GM18907 (cell line): ENCODE measurements around the gene PLAAT3.
"Not testable (repeated sequence)": the region's sequence is repeated elsewhere in the genome, so short reads cannot be mapped to it uniquely, and the experiment has no call there.

Experiments used
- ATAC-seq: cut with Tn5 transposase; IDR thresholded peaks from one replicate; pipeline ENCODE4 v1.9.1; 2021; ENCODE audit warnings: mild to moderate bottlenecking, moderate library complexity; ENCODE audit not compliant: unreplicated experiment

Gene PLAAT3

GRCh38 chr11:63614136-63614671 lies at the start of gene PLAAT3:
TSS of gene PLAAT3 (minus strand) at chr11:63614433. CDS start at chr11:63614014, 419 bp downstream.
- peak; percentile 44 for ATAC-seq

DNA sequence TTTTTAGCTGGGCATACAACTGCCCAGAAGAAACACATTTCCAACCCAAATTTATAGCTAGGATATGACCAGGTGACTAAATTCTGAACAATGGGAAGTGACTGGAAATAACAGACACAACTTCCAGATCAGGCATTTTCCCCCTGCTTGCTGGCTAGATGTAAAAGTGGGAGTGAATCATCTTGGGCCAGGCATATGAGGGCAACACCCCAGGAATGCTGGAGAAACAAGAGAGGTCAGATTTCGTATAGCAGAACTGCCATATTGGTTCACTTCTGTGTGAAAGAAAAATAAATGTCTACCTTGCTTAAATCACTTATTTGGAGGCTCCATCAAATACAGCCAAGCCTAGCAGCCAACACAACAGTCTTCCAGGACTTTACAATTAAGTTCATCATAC lies 49.6 kb upstream of the PLAAT3 start:
- ATAC-seq, result no peak

DNA sequence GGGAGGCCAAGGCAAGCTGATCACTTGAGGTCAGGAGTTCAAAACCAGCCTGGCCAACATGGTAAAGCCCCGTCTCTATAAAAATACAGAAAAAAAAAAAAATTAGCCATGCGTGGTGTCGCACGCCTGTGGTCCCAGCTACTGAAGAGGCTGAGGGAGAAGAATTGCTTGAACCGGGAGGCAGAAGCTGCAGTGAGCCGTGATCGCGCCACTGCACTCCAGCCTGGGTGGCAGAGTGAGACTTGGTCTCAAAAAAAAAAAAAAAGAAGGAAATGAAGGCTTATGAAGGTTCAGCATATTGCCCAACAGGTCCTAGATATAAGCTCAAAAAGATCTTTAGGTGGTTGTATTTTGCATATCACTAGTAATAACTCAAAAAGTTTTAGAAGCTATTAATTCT lies 46.7 kb upstream of the PLAAT3 start:
- ATAC-seq, result no peak

GRCh38 chr11:63652671-63653070 lies 38.4 kb upstream of the PLAAT3 start:
- no peak for ATAC-seq

GRCh38 chr11:63643205-63643604 lies 29.0 kb upstream of the PLAAT3 start:
- ATAC-seq, result no peak

GRCh38 chr11:63641727-63642126 lies 27.5 kb upstream of the PLAAT3 start:
- no peak for ATAC-seq

DNA sequence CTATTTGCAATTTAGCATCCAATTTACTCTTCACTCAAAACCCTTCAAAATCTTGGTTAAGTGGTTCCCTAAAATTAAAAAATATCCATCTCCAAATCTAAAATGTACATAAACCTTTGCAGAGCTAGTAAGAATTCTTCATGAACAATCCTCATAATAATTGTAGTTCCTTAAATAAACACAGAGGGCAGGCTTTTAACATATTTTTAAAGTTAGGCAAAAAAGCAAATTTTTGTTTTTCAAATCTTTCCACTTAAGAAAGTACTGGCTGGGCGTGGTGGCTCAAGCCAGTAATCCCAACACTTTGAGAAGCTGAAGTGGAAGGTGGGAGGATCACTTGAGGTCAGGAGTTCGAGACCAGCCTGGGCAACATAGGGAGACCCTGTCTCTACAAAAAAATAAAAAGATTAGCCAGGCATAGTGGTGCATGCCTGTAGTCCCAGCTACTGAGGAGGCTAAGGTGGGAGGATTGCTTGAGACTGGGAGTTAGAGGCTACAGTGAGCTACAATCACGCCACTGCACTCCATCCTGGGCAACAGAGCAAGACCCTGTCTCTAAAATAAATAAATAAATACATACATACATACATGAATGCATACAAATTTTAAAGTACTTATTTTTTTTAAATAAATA lies 25.1 kb upstream of the PLAAT3 start:
- no peak for ATAC-seq

- not testable (repeated sequence) for ATAC-seq
Measured at GRCh38 chr11:63638436-63638835, 24.2 kb upstream of the PLAAT3 start.

GRCh38 chr11:63635762-63636465 lies 21.7 kb upstream of the PLAAT3 start:
- no peak for ATAC-seq

DNA sequence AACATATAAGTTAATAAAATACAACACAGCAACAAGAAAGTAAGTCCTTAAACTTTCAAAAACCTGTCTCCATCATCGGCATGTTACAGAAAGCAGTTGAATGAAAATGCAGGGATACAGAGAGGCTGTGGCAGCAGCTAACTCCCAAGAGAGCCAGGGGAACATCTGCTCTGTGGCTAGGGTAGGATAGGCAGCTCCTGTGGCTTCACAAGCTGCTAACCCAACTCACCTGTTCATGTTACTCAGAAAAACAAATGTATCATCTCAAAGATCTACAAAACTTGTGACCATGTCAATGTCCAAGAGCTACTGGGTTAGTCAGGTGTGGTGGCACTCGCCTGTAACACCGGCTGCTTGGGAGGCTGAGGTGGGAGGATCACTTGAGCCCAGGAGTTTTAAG lies 15.2 kb upstream of the PLAAT3 start:
- ATAC-seq, result no peak

GRCh38 chr11:63623513-63624140 lies 9.4 kb upstream of the PLAAT3 start:
- ATAC-seq, result no peak

- ATAC-seq, result no peak
Measured at GRCh38 chr11:63622323-63622722, 8.1 kb upstream of the PLAAT3 start.

- ATAC-seq, result no peak
Measured at GRCh38 chr11:63621071-63621470, 6.8 kb upstream of the PLAAT3 start.

- no peak for ATAC-seq
Measured at GRCh38 chr11:63619967-63620366, 5.7 kb upstream of the PLAAT3 start.

DNA sequence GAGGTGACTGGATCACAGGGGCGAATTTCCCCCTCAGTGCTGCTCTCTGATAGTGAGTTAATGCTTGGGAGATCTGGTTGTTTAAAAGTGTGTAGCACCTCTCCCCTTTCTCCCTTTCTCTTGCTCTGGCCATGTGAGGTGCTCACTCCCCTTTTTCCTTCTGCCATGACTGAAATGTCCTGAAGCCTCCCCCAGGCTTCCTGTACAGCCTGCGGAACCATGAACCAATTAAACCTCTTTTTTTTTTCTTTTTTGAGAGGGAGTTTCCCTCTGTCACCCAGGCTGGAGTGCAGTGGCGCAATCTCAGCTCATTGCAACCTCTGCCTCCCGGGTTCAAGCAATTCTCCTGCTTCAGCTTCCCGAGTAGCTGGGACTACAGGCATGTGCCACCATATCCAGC lies 3.5 kb upstream of the PLAAT3 start:
- ATAC-seq, result not testable (repeated sequence)

- ATAC-seq, result no peak
Measured at GRCh38 chr11:63616953-63617352, 2.7 kb upstream of the PLAAT3 start.

DNA sequence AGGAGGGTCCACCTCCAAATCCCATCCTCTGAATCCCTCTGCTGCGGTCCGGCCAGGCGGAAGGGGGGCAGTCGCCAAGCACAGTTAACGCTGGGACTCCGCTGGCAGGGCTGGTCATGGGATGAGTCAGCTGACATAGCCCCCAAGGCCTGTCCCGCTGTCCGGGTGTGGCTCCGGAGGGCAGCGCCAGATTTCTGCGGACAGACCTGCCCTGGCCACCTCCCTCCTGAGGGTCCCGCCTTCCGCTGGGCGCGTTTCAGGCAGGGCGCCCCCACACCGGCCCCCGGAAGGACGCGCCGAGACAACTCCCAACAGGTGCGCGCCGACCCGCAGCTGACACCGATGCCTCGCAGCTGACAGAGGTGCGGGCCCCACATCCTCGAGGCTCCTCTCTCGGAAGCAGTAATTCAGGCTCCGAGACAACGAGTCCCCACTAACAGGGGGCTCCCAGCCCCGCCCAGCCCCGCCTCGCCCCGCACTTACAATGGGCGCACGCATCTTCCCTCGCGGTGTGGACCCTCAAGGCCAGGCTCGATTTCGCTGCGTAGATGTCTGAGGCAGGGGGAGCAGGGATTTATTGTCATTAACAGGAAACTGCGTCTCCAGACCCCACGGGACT lies 607 bp downstream of the PLAAT3 start:
- peak; percentile 53 for ATAC-seq

- no peak for ATAC-seq
Measured at GRCh38 chr11:63612181-63612580, 2.1 kb downstream of the PLAAT3 start.

- ATAC-seq, result no peak
Measured at GRCh38 chr11:63611395-63611747, 2.9 kb downstream of the PLAAT3 start.

DNA sequence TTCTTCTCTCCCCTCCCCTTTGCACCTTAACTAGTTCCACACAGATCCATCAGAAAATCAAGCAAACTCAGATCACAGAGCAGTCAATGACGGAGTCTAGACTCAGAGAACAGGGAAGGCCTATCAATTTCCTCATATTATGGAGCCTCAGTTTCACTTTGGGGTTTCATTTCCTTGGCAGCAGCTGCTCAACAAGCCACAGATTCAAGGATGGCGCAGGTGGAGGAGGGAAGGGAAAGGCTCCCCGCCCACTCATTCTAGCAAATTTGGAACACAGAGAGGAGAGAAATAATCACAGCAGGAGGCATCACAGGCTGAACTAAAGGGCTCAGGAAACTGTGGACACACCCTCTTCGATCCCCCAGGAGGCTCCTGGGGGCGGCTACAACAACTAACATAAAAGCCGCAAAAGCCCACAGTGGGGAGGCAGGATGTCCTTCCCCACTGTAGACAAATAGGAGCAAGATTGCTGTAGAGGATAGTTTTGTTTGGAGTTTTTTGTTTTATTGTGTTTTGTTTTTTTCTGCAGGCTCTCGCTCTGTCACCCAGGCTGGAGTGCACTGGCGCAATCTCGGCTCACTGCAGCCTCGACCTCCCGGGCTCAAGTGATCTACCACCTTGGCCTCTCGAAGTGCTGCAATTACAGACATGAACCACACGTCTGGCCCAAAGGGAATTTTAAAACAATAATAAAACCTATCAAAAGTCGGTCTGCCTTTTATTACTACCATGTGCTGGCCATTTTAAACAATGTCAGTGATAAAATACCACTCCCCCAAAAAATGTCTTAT lies 3.4 kb downstream of the PLAAT3 start:
- ATAC-seq, result no peak
